Fibroblast of lung (primary cell): Measurements from ENCODE around the gene CCDC33.

ENCODE experiments used
- CTCF ChIP-seq, 2 donors: IDR thresholded peaks in 1 of 2; conservative IDR thresholded peaks in 1 of 2; 1 replicate in 1 of 2; 2 replicates in 1 of 2; pipeline ENCODE4 v1.5.1; 2011 to 2012; ENCODE audit warnings: low read length in 2 of 2, control low read depth in 1 of 2, inconsistent platforms in 1 of 2, low read depth in 1 of 2, mild to moderate bottlenecking in 1 of 2
- EZH2 ChIP-seq: IDR thresholded peaks from 2 replicates; pipeline ENCODE4 v1.5.1; 2012; ENCODE audit warnings: low read length, control low read depth, mild to moderate bottlenecking; ENCODE audit errors: missing control alignments

- no peak for TF ChIP-seq EZH2
- TF ChIP-seq CTCF (conservative IDR thresholded peaks at IDR 0.05 in 1 of 2, IDR thresholded peaks at IDR 0.05 in 1 of 2; ENCODE audit: low read depth in 1 of 2, low read length in 2 of 2) = no peak
Observed at GRCh38 chr15:74319596-74320351, 83.6 kb downstream of the CCDC33 start.
